Ishikawa (cell line): ENCODE data around the gene YPEL5.

Source experiments
- CREB1 ChIP-seq: IDR thresholded peaks from 2 replicates; pipeline ENCODE4 v1.6.1; 2012; ENCODE audit warnings: low read depth
- EP300 ChIP-seq: IDR thresholded peaks from 2 replicates; pipeline ENCODE4 v1.6.1; 2012; ENCODE audit warnings: borderline replicate concordance
- TAF1 ChIP-seq: IDR thresholded peaks from 2 replicates; pipeline ENCODE4 v1.6.1; 2012; ENCODE audit warnings: low read depth, mild to moderate bottlenecking
- TCF12 ChIP-seq: IDR thresholded peaks from 2 replicates; pipeline ENCODE4 v1.6.1; 2012; ENCODE audit warnings: low read depth
- TEAD4 ChIP-seq: IDR thresholded peaks from 2 replicates; pipeline ENCODE4 v1.6.1; 2012
- USF1 ChIP-seq: IDR thresholded peaks from 2 replicates; pipeline ENCODE4 v1.6.1; 2012
- YY1 ChIP-seq: IDR thresholded peaks from 2 replicates; pipeline ENCODE4 v1.6.1; 2012; ENCODE audit warnings: low read depth
- ZBTB7A ChIP-seq: IDR thresholded peaks from 2 replicates; pipeline ENCODE4 v1.6.1; 2012; ENCODE audit warnings: low read depth
- TF ChIP-seq, protein P1 (sequence below): IDR thresholded peaks from 2 replicates; pipeline ENCODE4 v1.6.1; 2012

- TF ChIP-seq EP300 = no peak
- no peak for TF ChIP-seq ZBTB7A
- TF ChIP-seq, protein P1, sequence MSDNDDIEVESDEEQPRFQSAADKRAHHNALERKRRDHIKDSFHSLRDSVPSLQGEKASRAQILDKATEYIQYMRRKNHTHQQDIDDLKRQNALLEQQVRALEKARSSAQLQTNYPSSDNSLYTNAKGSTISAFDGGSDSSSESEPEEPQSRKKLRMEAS = no peak
- no peak for TF ChIP-seq TCF12
- no peak for TF ChIP-seq TAF1
- no peak for TF ChIP-seq YY1
- no peak for TF ChIP-seq CREB1
- TF ChIP-seq USF1 = no peak
- no peak for TF ChIP-seq TEAD4
These were observed 17.5 kb downstream of the YPEL5 start for GRCh38 chr2:30164131-30164925.
